ENCODE measurements around the gene PRDM16. TPM values are rescaled to one million over a fixed set of nuclear protein-coding genes. Genes with fewer than 3 reads are reported as not detected.
A peak's percentile ranks its signal among the peaks of the same experiment; 100 is the strongest.

PRDM16 gene
- total RNA-seq, 1 experiment from 2014 or later: 0.17 TPM

DNA sequence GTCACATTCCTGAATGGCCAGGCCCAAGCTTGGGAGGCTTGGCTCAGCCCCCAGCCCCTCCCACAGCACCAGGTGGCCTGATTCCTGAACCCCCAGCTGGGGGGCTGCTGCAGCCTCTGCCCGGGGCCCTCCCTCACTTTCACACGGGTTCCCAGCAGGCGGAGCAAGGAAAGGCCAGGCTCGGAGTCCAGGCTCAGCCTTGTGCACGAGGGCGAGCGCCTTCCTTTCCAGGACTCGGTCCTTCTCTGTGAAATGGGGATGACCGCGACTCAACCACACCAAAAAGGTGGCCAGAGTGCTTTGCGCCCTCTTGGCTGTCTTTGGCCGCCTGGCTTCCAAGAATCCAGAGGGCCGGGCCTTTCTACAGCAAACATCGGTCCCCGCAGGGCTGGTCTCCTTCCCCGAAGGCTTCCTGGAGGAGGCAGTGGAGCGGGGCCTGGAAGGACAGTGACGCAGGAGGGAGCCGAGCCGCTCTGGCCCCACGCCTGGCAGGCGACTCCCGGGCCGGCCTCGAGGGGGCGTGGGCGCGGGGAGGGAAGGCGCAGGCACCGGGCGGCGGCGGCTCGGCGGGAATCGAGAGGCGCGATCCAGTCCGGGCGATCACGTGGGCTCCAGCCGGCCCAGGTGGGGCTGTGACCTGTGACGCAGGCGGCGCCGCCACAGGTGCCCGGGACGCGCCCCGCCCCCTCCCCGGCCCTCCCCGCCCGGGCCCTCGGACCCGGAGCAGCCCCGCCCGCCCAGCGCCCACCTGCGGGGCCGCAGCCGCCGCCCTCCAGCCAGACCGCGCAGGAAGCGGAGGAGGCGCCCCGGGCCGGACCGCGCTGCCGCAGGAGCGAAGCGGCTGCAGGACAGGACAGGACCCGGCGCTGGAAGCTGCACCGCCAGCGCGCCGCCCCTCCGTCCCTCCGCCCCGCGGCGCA, 385.1 kb downstream of the PRDM16 start, which contains the start of gene ARHGEF16:
Gene ARHGEF16, plus strand, starts transcription at position 775 of the 920 bp plus-strand sequence. CDS start 8,420 bp downstream, outside the sequence.
- no peak within 1 kb of the TSS for H2BK5ac ChIP-seq (ENCODE audit: insufficient read length, low read length)
- H3K4me2 ChIP-seq (ENCODE audit: insufficient read depth, insufficient read length, low read length): peak within 1 kb of the TSS; percentile 38
- Mint-ChIP-seq H3K4me3 (peak within 1 kb of the TSS; percentile 81 to 84), H3K4me1 (peaks cover 9 to 27% of the 10 kb centered on the region in 2 experiments), H3K27ac (peak within 1 kb of the TSS; percentile 87 to 95 (median 91); a peak in 5 of 7 replicates), H3K36me3 (ENCODE audit: insufficient read depth in 1 of 3, low read depth in 3 of 3) (peaks cover 0 to 15% (median 14%) of the 10 kb centered on the region in 3 experiments; a peak in 4 of 7 replicates), H3K9me3 (peaks cover 0 to 4% of the 10 kb centered on the region in 2 experiments; a peak in 2 of 5 replicates), H3K27me3 (ENCODE audit: low read depth) (peaks cover 9% of the 10 kb centered on the region)
- no peak within 1 kb of the TSS for H3T11ph ChIP-seq (ENCODE audit: low read length)
- H3K18ac ChIP-seq (ENCODE audit: insufficient read length, low read depth, low read length): peak within 1 kb of the TSS; percentile 85
- peak within 1 kb of the TSS; percentile 59 for H3K14ac ChIP-seq (ENCODE audit: insufficient read depth, low read length)
- no peaks in the 10 kb centered on the region for H3K27me3 ChIP-seq (ENCODE audit: insufficient read depth, low read length)
- no peak within 1 kb of the TSS for H3K4ac ChIP-seq (ENCODE audit: low read depth, low read length)
- no peak within 1 kb of the TSS for H2AK5ac ChIP-seq (ENCODE audit: insufficient read length, low read length)
- no peak within 1 kb of the TSS for H3K9ac ChIP-seq (ENCODE audit: extremely low read depth, insufficient read length, low read length)
- H2BK20ac ChIP-seq (ENCODE audit: low read depth, low read length, poor library complexity, severe bottlenecking): no peak within 1 kb of the TSS
- peaks cover 3% of the 10 kb centered on the region for H3K23me2 ChIP-seq (ENCODE audit: insufficient read length, low read depth, low read length, poor library complexity, severe bottlenecking)
- H4K91ac ChIP-seq (ENCODE audit: insufficient read length, low read depth, low read length): no peak within 1 kb of the TSS
- H3K4me1 ChIP-seq (ENCODE audit: insufficient read depth, low read length): no peaks in the 10 kb centered on the region
- H3K79me2 ChIP-seq (ENCODE audit: insufficient read depth, low read length): no peaks in the 10 kb centered on the region; the same call in 1 of the 2 replicates
- TF ChIP-seq CTCF (conservative IDR thresholded peaks at IDR 0.05): peak; percentile 67
- H3K9me3 ChIP-seq (ENCODE audit: control insufficient read depth, low read depth, low read length): no peaks in the 10 kb centered on the region
- peak; percentile 95 for DNase-seq
- no peak within 1 kb of the TSS for H2BK15ac ChIP-seq (ENCODE audit: low read depth, low read length)
- H2BK12ac ChIP-seq (ENCODE audit: insufficient read length, low read depth, low read length): no peak within 1 kb of the TSS
- H4K20me1 ChIP-seq (ENCODE audit: control insufficient read depth, insufficient read depth, insufficient read length): no peaks in the 10 kb centered on the region
- no peak within 1 kb of the TSS for H3K23ac ChIP-seq (ENCODE audit: insufficient read length, low read depth, low read length)
- H4K5ac ChIP-seq (ENCODE audit: insufficient read length, low read depth, low read length): no peak within 1 kb of the TSS
- H2BK120ac ChIP-seq (ENCODE audit: low read depth, low read length, poor library complexity, severe bottlenecking): peak within 1 kb of the TSS; percentile 63
- H2AFZ ChIP-seq (ENCODE audit: low read length): no peak within 1 kb of the TSS
- WGBS (ENCODE audit: extremely low coverage, insufficient read length, low lambda C conversion rate): no CpG with 5 or more reads among the region's 84 CpGs
- H3K27ac ChIP-seq (ENCODE audit: insufficient read length, low read depth, low read length): no peak within 1 kb of the TSS
- H3K56ac ChIP-seq (ENCODE audit: insufficient read length, low read depth, low read length): no peak within 1 kb of the TSS
- H4K8ac ChIP-seq (replicated peaks; ENCODE audit: insufficient read length, low read depth, low read length): no peak within 1 kb of the TSS
- H3K79me1 ChIP-seq (ENCODE audit: insufficient read depth, low read depth, low read length, poor library complexity, severe bottlenecking): peaks cover 7% of the 10 kb centered on the region

Measured in H9 (cell line).